HEK293T (cell line): ENCODE measurements around the gene MORN2.
"Not testable (repeated sequence)": the region's sequence is repeated elsewhere in the genome, so short reads cannot be mapped to it uniquely, and the experiment has no call there.

ENCODE experiments used
- CTCF ChIA-PET: fragments of 350-600 bp; formaldehyde crosslinking; extraction: SDS; loops from one replicate; lab custom pipeline; 2021; ENCODE audit warnings: antibody characterized with exemption, inconsistent platforms; lab: Yijun Ruan, JAX
- POLR2A ChIA-PET: fragments of 350-600 bp; formaldehyde crosslinking; extraction: SDS; loops from one replicate; lab custom pipeline; 2020; ENCODE audit warnings: antibody characterized with exemption, inconsistent platforms; lab: Yijun Ruan, JAX
- DNase-seq: peaks from one replicate; pipeline ENCODE4 v3.0.0; 2012; ENCODE audit warnings: mixed read lengths; ENCODE audit errors: extremely low spot score
- ARNT ChIP-seq: fragments of 450-650 bp; IDR thresholded peaks from 2 replicates; pipeline ENCODE4 v1.6.1; 2017; ENCODE audit warnings: mild to moderate bottlenecking
- BHLHE40 ChIP-seq: fragments of 450-650 bp; IDR thresholded peaks from 2 replicates; pipeline ENCODE4 v1.6.1; 2016; ENCODE audit warnings: mild to moderate bottlenecking, moderate library complexity, borderline replicate concordance
- CTBP1 ChIP-seq: fragments of 450-650 bp; IDR thresholded peaks from 2 replicates; pipeline ENCODE4 v1.6.1; 2016; ENCODE audit warnings: borderline replicate concordance
- ELF4 ChIP-seq: fragments of 450-650 bp; IDR thresholded peaks from 2 replicates; pipeline ENCODE4 v1.6.1; 2017; ENCODE audit warnings: antibody characterized with exemption
- FOXA1 ChIP-seq: fragments of 450-650 bp; IDR thresholded peaks from 2 replicates; pipeline ENCODE4 v1.6.1; 2016; ENCODE audit warnings: mild to moderate bottlenecking
- FOXK2 ChIP-seq: fragments of 450-650 bp; IDR thresholded peaks from 2 replicates; pipeline ENCODE4 v1.6.1; 2016; ENCODE audit warnings: mild to moderate bottlenecking
- FOXM1 ChIP-seq: fragments of 450-650 bp; IDR thresholded peaks from 2 replicates; pipeline ENCODE4 v1.6.1; 2017; ENCODE audit warnings: mild to moderate bottlenecking, borderline replicate concordance
- HDGF ChIP-seq: fragments of 450-650 bp; IDR thresholded peaks from 2 replicates; pipeline ENCODE4 v1.6.1; 2017; ENCODE audit warnings: antibody characterized with exemption, borderline replicate concordance
- L3MBTL2 ChIP-seq: fragments of 450-650 bp; conservative IDR thresholded peaks from 2 replicates; pipeline ENCODE4 v1.6.1; 2016; ENCODE audit warnings: mild to moderate bottlenecking
- LEF1 ChIP-seq: fragments of 450-650 bp; IDR thresholded peaks from 2 replicates; pipeline ENCODE4 v1.6.1; 2017; ENCODE audit warnings: mild to moderate bottlenecking, borderline replicate concordance
- NFRKB ChIP-seq: fragments of 450-650 bp; IDR thresholded peaks from 2 replicates; pipeline ENCODE4 v1.6.1; 2016; ENCODE audit warnings: mild to moderate bottlenecking, moderate library complexity
- SP1 ChIP-seq: fragments of 450-650 bp; IDR thresholded peaks from 2 replicates; pipeline ENCODE4 v1.6.1; 2017
- SUZ12 ChIP-seq: fragments of 450-650 bp; IDR thresholded peaks from 2 replicates; pipeline ENCODE4 v1.6.1; 2016; ENCODE audit warnings: mild to moderate bottlenecking
- TARDBP ChIP-seq: fragments of 450-650 bp; IDR thresholded peaks from 2 replicates; pipeline ENCODE4 v1.6.1; 2016
- ZNF384 ChIP-seq: fragments of 450-650 bp; IDR thresholded peaks from 2 replicates; pipeline ENCODE4 v1.6.1; 2016
- TF ChIP-seq, protein P1 (sequence below): fragments of 450-650 bp; IDR thresholded peaks from 2 replicates; pipeline ENCODE4 v1.6.1; 2016

MORN2 gene

DNA sequence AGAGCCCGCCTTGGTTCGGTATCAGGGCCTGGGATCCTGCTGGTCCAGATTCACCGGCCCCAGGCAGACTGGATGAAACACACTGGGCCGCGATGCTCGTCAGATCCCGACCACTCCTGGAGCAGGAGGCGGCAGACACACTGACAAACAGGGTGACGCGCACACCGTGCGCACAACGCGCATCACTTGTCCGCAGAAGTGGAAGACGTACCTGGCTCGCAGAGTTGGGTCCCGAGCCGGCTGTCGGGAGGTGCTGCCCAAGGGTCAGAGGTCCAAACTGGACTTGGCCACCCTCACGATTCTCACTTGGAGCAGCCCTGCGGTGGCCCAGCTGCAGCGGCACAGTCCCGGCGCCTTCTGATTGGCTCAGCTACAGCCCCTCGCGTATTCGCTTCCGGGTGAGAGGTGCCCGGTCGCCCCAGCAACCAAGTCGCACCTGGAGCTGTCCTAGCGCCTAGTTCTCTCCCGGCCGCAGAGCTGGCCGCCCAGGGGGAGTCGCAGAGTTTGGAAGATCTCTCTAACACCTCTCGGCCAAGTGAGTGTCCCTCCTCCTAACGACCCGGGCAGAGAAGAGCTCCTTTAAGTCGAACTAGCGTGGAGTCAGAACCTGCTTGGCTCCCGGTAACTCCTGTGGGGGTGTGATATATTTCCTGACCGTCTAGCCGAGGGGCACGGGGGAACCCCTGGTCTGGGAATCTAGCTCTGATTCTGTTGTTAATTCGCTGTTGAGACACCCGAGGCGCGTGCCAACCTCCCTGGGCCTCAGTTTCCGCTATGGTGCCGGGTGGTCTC lies at the start of gene MORN2, which contains the start of gene DHX57:
Gene MORN2 (plus strand): TSS at position 401 of the 792 bp plus-strand sequence.
Gene DHX57 (minus strand): TSS at position 359 of the 792 bp plus-strand sequence. CDS start 7,529 bp downstream, outside the sequence.
- ChIA-PET POLR2A (interaction anchor here (0.9 to 1.3 kb wide), 3 partner anchors 11 to 124 kb away, joined by 3 read pairs; partner anchors contain the start of gene SRSF7), CTCF (interaction anchor here (1.0 kb wide), 1 partner anchor 14 kb away, joined by 3 read pairs; the partner anchor contains the start of gene ARHGEF33)
- TF ChIP-seq L3MBTL2 (peak; percentile 57), FOXM1 (no peak)
- DNase-seq, result peak; percentile 96

DNA sequence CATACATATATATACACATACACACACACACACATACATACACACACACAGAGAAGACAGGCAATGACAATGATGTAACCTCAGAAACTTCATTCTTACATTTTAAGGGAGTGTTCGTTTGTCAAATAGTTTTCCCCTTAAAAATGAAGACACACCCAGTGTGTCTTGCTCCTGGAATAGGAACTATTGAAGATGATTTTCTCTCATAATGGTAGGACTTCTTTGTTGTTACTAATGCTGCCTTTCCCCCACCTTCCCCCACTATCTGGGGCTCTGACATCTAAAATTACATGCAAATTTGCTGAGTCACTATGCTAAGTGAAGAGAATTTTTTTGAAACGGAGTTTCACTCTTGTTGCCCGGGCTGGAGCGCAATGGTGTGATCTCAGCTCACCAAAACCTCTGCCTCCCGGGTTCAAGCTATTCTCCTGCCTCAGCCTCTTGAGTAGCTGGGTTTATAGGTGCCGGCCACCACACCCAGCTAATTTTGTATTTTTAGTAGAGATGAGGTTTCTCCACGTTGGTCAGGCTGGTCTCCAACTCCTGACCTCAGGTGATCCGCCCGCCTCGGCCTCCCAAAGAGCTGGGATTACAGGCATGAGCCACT lies 48.1 kb upstream of the MORN2 start:
- CTCF ChIA-PET, DNase-seq: not testable (repeated sequence)
- POLR2A ChIA-PET, result interaction anchor here (0.8 to 0.9 kb wide), 2 partner anchors 76 kb away, joined by 3 to 4 read pairs; partner anchors contain the start of gene SRSF7

- DNase-seq, result no peak
- TF ChIP-seq ARNT (no peak), L3MBTL2 (no peak), ZNF384 (no peak), FOXK2 (no peak), BHLHE40 (no peak), HDGF (no peak), ELF4 (no peak), TARDBP (no peak), SUZ12 (no peak), SP1 (no peak), FOXA1 (no peak), LEF1 (no peak), CTBP1 (no peak), FOXM1 (no peak), NFRKB (no peak)
- TF ChIP-seq, protein P1, sequence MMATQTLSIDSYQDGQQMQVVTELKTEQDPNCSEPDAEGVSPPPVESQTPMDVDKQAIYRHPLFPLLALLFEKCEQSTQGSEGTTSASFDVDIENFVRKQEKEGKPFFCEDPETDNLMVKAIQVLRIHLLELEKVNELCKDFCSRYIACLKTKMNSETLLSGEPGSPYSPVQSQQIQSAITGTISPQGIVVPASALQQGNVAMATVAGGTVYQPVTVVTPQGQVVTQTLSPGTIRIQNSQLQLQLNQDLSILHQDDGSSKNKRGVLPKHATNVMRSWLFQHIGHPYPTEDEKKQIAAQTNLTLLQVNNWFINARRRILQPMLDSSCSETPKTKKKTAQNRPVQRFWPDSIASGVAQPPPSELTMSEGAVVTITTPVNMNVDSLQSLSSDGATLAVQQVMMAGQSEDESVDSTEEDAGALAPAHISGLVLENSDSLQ, result no peak
- CTCF ChIA-PET, result no interaction called here
- POLR2A ChIA-PET, result interaction anchor here (0.8 kb wide), 1 partner anchor 77 kb away, joined by 3 read pairs; the partner anchor contains the start of gene SRSF7
These were observed 47.3 kb upstream of the MORN2 start for GRCh38 chr2:38828460-38828859.

DNA sequence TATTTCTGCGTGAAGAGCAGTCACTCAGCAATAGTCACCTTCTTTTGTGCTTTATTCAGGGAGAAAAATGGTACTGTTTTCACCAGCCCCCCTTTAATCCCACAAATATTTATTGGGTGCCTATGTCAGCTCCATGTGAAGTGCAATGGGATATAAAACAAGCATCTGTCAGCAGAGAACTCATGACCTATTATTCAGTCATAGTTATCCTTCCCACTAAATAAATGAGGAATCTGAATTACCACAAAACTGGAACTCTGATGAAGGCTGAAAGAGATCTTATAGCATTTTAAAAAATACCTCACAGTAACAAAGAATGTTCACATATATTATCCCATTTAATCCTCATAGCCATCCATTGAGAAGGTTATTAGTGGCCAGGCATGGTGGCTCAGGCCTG lies 45.8 kb upstream of the MORN2 start:
- TF ChIP-seq FOXM1, result no peak
- no peak for TF ChIP-seq BHLHE40
- no peak for TF ChIP-seq SP1
- no peak for TF ChIP-seq FOXA1
- TF ChIP-seq HDGF, result no peak
- no peak for TF ChIP-seq ZNF384
- no peak for TF ChIP-seq FOXK2
- TF ChIP-seq ARNT, result no peak
- TF ChIP-seq NFRKB, result no peak
- no peak for TF ChIP-seq TARDBP
- no peak for TF ChIP-seq L3MBTL2
- no peak for TF ChIP-seq LEF1
- TF ChIP-seq CTBP1, result no peak
- TF ChIP-seq ELF4, result no peak
- TF ChIP-seq SUZ12, result no peak
- TF ChIP-seq, protein P1, result no peak
- POLR2A ChIA-PET, result no interaction called here
- CTCF ChIA-PET, result no interaction called here
- DNase-seq, result no peak

- ChIA-PET CTCF (no interaction called here), POLR2A (no interaction called here)
- TF ChIP-seq BHLHE40 (no peak), L3MBTL2 (no peak), FOXA1 (no peak), SP1 (no peak), NFRKB (no peak), ZNF384 (no peak), CTBP1 (no peak), LEF1 (no peak), SUZ12 (no peak), ARNT (no peak), HDGF (no peak)
- TF ChIP-seq, protein P1, result no peak
- DNase-seq, result no peak
These were observed 45.1 kb upstream of the MORN2 start for GRCh38 chr2:38830526-38831159.
